Transverse colon (tissue), 4 donors: ENCODE results near the gene BMP3. TPM values are rescaled to one million over a fixed set of nuclear protein-coding genes. Genes with fewer than 3 reads are reported as not detected.
"Not testable (repeated sequence)": the region's sequence is repeated elsewhere in the genome, so short reads cannot be mapped to it uniquely, and the experiment has no call there.

Experiments
- DNase-seq: peaks from one replicate; pipeline ENCODE4 v3.0.0-alpha.2; 2019
- H3K27ac ChIP-seq, 4 donors: fragments of 200-600 bp; sonication (generic); 2 replicates each; pipeline ENCODE4 v1.5.1; 2016 to 2018; ENCODE audit warnings: inconsistent platforms in 4 of 4
- H3K27me3 ChIP-seq: fragments of 200-600 bp; sonication (generic); 2 replicates; pipeline ENCODE4 v1.5.1; 2017; ENCODE audit warnings: inconsistent platforms
- H3K36me3 ChIP-seq, 4 donors: fragments of 200-600 bp; sonication (generic); 2 replicates each; pipeline ENCODE4 v1.5.1; 2017 to 2019; ENCODE audit warnings: inconsistent platforms in 4 of 4
- H3K4me1 ChIP-seq, 4 donors: fragments of 200-600 bp; sonication (generic); 2 replicates each; pipeline ENCODE4 v1.5.1; 2017 to 2020; ENCODE audit warnings: inconsistent platforms in 4 of 4
- H3K4me3 ChIP-seq, 4 donors: fragments of 200-600 bp; sonication (generic); 1 replicate in 1 of 4; 2 replicates in 3 of 4; pipeline versions ENCODE4 v1.5.1 to v1.6.1; 2017 to 2019; ENCODE audit warnings: inconsistent platforms in 4 of 4
- H3K9me3 ChIP-seq, 2 donors: fragments of 200-600 bp; sonication (generic); 2 replicates each; pipeline ENCODE4 v1.5.1; 2017 to 2019; ENCODE audit warnings: inconsistent platforms in 2 of 2
- EP300 ChIP-seq: sonication (generic); formaldehyde crosslinking; IDR thresholded peaks from one replicate; pipeline ENCODE4 v1.6.1; 2017; ENCODE audit warnings: antibody characterized with exemption, low read depth
- POLR2A ChIP-seq: fragments of 450-650 bp; IDR thresholded peaks from one replicate; pipeline ENCODE4 v1.6.1; 2016; ENCODE audit warnings: antibody characterized with exemption, mild to moderate bottlenecking, moderate library complexity
- POLR2AphosphoS5 ChIP-seq, 3 donors: sonication (generic); formaldehyde crosslinking; IDR thresholded peaks; one replicate each; pipeline ENCODE4 v1.6.1; 2016; ENCODE audit warnings: antibody characterized with exemption in 3 of 3
- WGBS, 2 donors: methylation state at CpG; one replicate each; pipeline ENCODE4 v1.1.5; 2018; ENCODE audit warnings: low coverage in 1 of 2; 5-methylcytosine and 5-hydroxymethylcytosine counted together
- in situ Hi-C, 4 donors: fragments of 200-750 bp; cut with MboI; loops; one replicate each; pipeline versions ENCODE4 v1.15.0 to v1.15.1; 2017; ENCODE audit warnings: low sequenced_read_pairs in 3 of 4, low pct_ligation_motif_present in 1 of 4, low pct_unique_long_range_greater_than_20kb in 1 of 4
- intact Hi-C: fragments of 100-400 bp; cut with DNase I; formaldehyde crosslinking; loops from one replicate; pipeline ENCODE4 v1.15.1; 2023; ENCODE audit warnings: low total_unique reads
- total RNA-seq, 4 donors: library from RNA; depleted of rRNA; stranded (reverse); fragments of >200 nt; gene quantifications; one replicate each; pipeline ENCODE4 v1.1.0, GENCODE V29; 2016
- TF ChIP-seq, protein P1 (sequence below), 5 experiments: fragments of 200-600 bp in 3 of 5; fragments of 450-650 bp in 2 of 5; sonication (generic) in 3 of 5; IDR thresholded peaks; 1 replicate in 2 of 5; 2 replicates in 3 of 5; pipeline ENCODE4 v1.5.1; 2016 to 2017; ENCODE audit warnings: antibody characterized with exemption in 5 of 5, inconsistent platforms in 3 of 5, mild to moderate bottlenecking in 2 of 5, moderate library complexity in 1 of 5

Gene BMP3
- total RNA-seq, 4 donors from 2014 or later, result 4.0 to 78.8 (median 44.9) TPM

- no peaks in the 10 kb centered on the region for H3K36me3 ChIP-seq
- no peak for DNase-seq
- intact Hi-C loops (no loop called here), in situ Hi-C loops (no loop called here)
- 70 to 92% methylated on average over 3 of the region's 3 CpGs for WGBS, 2 donors
- no peak overlapping the region for H3K27ac ChIP-seq
- H3K4me1 ChIP-seq, result peaks cover 0 to 5% (median 0%) of the 10 kb centered on the region in 4 donors
- no peak overlapping the region for H3K4me3 ChIP-seq
- no peaks in the 10 kb centered on the region for H3K9me3 ChIP-seq
- TF ChIP-seq POLR2AphosphoS5 (IDR thresholded peaks at IDR 0.05), result no peak
- TF ChIP-seq, protein P1, sequence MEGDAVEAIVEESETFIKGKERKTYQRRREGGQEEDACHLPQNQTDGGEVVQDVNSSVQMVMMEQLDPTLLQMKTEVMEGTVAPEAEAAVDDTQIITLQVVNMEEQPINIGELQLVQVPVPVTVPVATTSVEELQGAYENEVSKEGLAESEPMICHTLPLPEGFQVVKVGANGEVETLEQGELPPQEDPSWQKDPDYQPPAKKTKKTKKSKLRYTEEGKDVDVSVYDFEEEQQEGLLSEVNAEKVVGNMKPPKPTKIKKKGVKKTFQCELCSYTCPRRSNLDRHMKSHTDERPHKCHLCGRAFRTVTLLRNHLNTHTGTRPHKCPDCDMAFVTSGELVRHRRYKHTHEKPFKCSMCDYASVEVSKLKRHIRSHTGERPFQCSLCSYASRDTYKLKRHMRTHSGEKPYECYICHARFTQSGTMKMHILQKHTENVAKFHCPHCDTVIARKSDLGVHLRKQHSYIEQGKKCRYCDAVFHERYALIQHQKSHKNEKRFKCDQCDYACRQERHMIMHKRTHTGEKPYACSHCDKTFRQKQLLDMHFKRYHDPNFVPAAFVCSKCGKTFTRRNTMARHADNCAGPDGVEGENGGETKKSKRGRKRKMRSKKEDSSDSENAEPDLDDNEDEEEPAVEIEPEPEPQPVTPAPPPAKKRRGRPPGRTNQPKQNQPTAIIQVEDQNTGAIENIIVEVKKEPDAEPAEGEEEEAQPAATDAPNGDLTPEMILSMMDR (IDR thresholded peaks at IDR 0.05), result no peak
- TF ChIP-seq POLR2A, result no peak
- TF ChIP-seq EP300, result no peak
- H3K27me3 ChIP-seq, result no peaks in the 10 kb centered on the region
Observed at GRCh38 chr4:80999943-81000342, 30.6 kb upstream of the BMP3 start.

GRCh38 chr4:81003597-81004111 lies 26.9 kb upstream of the BMP3 start:
- no peaks in the 10 kb centered on the region for H3K27me3 ChIP-seq
- peak; percentile 19 for DNase-seq
- H3K4me1 ChIP-seq, result peaks cover 0 to 5% (median 0%) of the 10 kb centered on the region in 4 donors
- no peak overlapping the region for H3K4me3 ChIP-seq
- TF ChIP-seq POLR2AphosphoS5 (IDR thresholded peaks at IDR 0.05) (peak in 1 of 3 donors; percentile 23), EP300 (no peak)
- TF ChIP-seq, protein P1 (IDR thresholded peaks at IDR 0.05), result no peak
- no peaks in the 10 kb centered on the region for H3K36me3 ChIP-seq
- H3K9me3 ChIP-seq, result no peaks in the 10 kb centered on the region
- in situ Hi-C loops (no loop called here), intact Hi-C loops (no loop called here)
- H3K27ac ChIP-seq, result peak overlapping the region in 2 of 4 donors; percentile 29 to 65
- WGBS, 2 donors, result 23 to 40% methylated on average over 2 of the region's 2 CpGs

DNA sequence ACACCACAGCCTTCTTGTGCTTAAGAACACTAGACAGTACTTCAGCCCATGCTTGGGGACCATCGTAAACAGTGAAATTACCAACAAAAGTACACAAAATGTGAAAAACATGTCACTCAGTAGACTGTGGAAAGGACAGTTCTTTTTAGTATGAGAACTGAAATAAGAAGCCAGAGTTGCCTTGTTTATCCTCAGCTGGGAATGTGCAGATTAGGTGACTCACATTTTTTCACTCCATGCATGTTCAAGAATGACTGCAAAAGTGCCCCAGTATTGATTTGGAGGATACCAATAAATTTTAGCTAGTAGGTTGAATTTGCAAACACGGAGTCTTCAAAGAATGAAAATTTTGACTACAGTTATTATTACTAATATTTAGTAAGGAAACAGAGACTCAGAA lies 23.1 kb upstream of the BMP3 start:
- Histone ChIP-seq H3K36me3 (no peaks in the 10 kb centered on the region), H3K4me3 (no peak overlapping the region), H3K27ac (no peak overlapping the region), H3K27me3 (no peaks in the 10 kb centered on the region), H3K4me1 (peaks cover 0 to 5% (median 0%) of the 10 kb centered on the region in 4 donors), H3K9me3 (no peaks in the 10 kb centered on the region)
- TF ChIP-seq, protein P1 (IDR thresholded peaks at IDR 0.05), result no peak
- TF ChIP-seq POLR2A (no peak), EP300 (no peak), POLR2AphosphoS5 (IDR thresholded peaks at IDR 0.05) (no peak)
- no peak for DNase-seq
- intact Hi-C loops (no loop called here), in situ Hi-C loops (no loop called here)
- 79 to 82% methylated on average over 2 of the region's 2 CpGs for WGBS, 2 donors

- DNase-seq, in situ Hi-C loops, H3K27me3 ChIP-seq, H3K9me3 ChIP-seq, H3K27ac ChIP-seq, H3K36me3 ChIP-seq, intact Hi-C loops, H3K4me3 ChIP-seq: not testable (repeated sequence)
- peaks cover 0 to 24% (median 12%) of the 10 kb centered on the region in 4 donors for H3K4me1 ChIP-seq
- WGBS, 2 donors, result 76 to 80% methylated on average over 1 to 2 of the region's 2 CpGs
Observed at GRCh38 chr4:81016566-81016965, 13.9 kb upstream of the BMP3 start.

GRCh38 chr4:81019006-81019405 lies 11.5 kb upstream of the BMP3 start:
- intact Hi-C loops, result no loop called here
- Histone ChIP-seq H3K9me3 (no peaks in the 10 kb centered on the region), H3K36me3 (no peaks in the 10 kb centered on the region), H3K27ac (peak overlapping the region in 3 of 4 donors; percentile 33 to 53 (median 51)), H3K4me3 (no peak overlapping the region), H3K27me3 (no peaks in the 10 kb centered on the region), H3K4me1 (peaks cover 0 to 45% (median 16%) of the 10 kb centered on the region in 4 donors)
- in situ Hi-C loops, result no loop called here
- WGBS, 2 donors, result 30 to 50% methylated on average over 1 of the region's 1 CpG
- DNase-seq, result peak; percentile 44
- TF ChIP-seq POLR2A (no peak), EP300 (no peak), POLR2AphosphoS5 (IDR thresholded peaks at IDR 0.05) (no peak)
- TF ChIP-seq, protein P1 (IDR thresholded peaks at IDR 0.05), result no peak
